HG02678 (cell line): Measurements from ENCODE around the gene DCHS1.
"Not testable (repeated sequence)": the region's sequence is repeated elsewhere in the genome, so short reads cannot be mapped to it uniquely, and the experiment has no call there.

Experiments used
- ATAC-seq: cut with Tn5 transposase; IDR thresholded peaks from one replicate; pipeline ENCODE4 v1.9.1; 2021; ENCODE audit warnings: mild to moderate bottlenecking, moderate library complexity; ENCODE audit not compliant: unreplicated experiment

The DCHS1 gene

GRCh38 chr11:6655790-6656583 is at the start of gene DCHS1:
Gene DCHS1, minus strand, starts transcription at chr11:6655809. Its CDS starts 14,196 bp downstream, at chr11:6641613.
- ATAC-seq, result no peak

- ATAC-seq, result no peak
Observed at GRCh38 chr11:6703247-6704063, 47.8 kb upstream of the DCHS1 start.

- ATAC-seq, result not testable (repeated sequence)
Observed at GRCh38 chr11:6701955-6702354, 46.3 kb upstream of the DCHS1 start.

GRCh38 chr11:6695377-6695776 is 39.8 kb upstream of the DCHS1 start:
- no peak for ATAC-seq

GRCh38 chr11:6694229-6694535 is 38.6 kb upstream of the DCHS1 start:
- no peak for ATAC-seq

- ATAC-seq, result no peak
Observed at GRCh38 chr11:6693342-6694228, 38.0 kb upstream of the DCHS1 start.

GRCh38 chr11:6692128-6692527 is 36.5 kb upstream of the DCHS1 start:
- no peak for ATAC-seq

- ATAC-seq, result not testable (repeated sequence)
Observed at GRCh38 chr11:6690431-6691132, 35.0 kb upstream of the DCHS1 start.

- no peak for ATAC-seq
Observed at GRCh38 chr11:6687876-6688275, 32.3 kb upstream of the DCHS1 start.

- ATAC-seq, result no peak
Observed at GRCh38 chr11:6686006-6686405, 30.4 kb upstream of the DCHS1 start.

- not testable (repeated sequence) for ATAC-seq
Observed at GRCh38 chr11:6684068-6684467, 28.5 kb upstream of the DCHS1 start.

GRCh38 chr11:6682936-6683861 is 27.6 kb upstream of the DCHS1 start, which contains the start of gene MRPL17:
Gene MRPL17, minus strand, starts transcription at chr11:6683340. Its CDS starts 44 bp downstream, at chr11:6683296.
- ATAC-seq, result peak; percentile 95

GRCh38 chr11:6682591-6682935 is 27.0 kb upstream of the DCHS1 start:
- no peak for ATAC-seq

GRCh38 chr11:6681949-6682348 is 26.3 kb upstream of the DCHS1 start:
- no peak for ATAC-seq

GRCh38 chr11:6681505-6681904 is 25.9 kb upstream of the DCHS1 start:
- no peak for ATAC-seq

GRCh38 chr11:6677018-6677417 is 21.4 kb upstream of the DCHS1 start:
- ATAC-seq, result no peak

GRCh38 chr11:6674862-6675261 is 19.3 kb upstream of the DCHS1 start:
- no peak for ATAC-seq

- no peak for ATAC-seq
Observed at GRCh38 chr11:6674219-6674597, 18.6 kb upstream of the DCHS1 start.

GRCh38 chr11:6673523-6674218 is 18.1 kb upstream of the DCHS1 start:
- ATAC-seq, result no peak
